NCI-H82 (cell line): ENCODE results near the gene LONRF3.
"Not testable (repeated sequence)": the region's sequence is repeated elsewhere in the genome, so short reads cannot be mapped to it uniquely, and the experiment has no call there.

Experiments
- DNase-seq: peaks from one replicate; lab custom pipeline; 2025; lab: John Stamatoyannopoulos, UW

Gene LONRF3

GRCh38 chrX:118988911-118989310, 14.5 kb downstream of the LONRF3 start:
- no peak for DNase-seq

- no peak for DNase-seq
Observed at GRCh38 chrX:118989886-118990285, 15.5 kb downstream of the LONRF3 start.

- no peak for DNase-seq
Observed at GRCh38 chrX:118990512-118991227, 16.3 kb downstream of the LONRF3 start.

DNA sequence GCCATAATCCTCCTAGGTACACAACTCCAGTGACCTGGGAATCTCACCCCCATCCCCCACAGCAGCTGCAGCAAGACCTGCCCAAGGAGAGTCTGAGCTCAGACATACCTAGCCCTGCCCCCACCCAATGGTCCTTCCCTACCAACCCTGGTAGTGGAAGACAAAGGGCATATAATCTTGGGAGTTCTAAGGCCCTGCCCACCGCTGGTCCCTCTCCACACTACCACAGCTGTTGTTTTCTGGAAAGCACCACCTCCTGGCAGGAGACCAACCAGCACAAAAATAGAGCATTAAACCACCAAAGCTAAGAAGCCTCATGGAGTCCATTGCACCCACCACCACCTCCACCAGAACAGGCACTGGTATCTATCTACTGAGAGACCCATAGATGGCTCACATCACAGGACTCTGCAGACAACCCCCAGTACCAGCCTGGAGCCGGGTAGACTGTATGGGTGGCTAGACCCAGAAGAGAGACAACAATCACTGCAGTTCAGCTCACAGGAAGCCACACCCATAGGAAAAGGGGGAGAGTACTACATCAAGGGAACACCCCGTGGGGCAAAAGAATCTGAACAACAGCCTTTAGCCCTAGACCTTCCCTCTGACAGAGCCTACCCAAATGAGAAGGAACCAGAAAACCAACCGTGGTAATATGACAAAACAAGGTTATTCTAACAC, 18.2 kb downstream of the LONRF3 start:
- DNase-seq = not testable (repeated sequence)

DNA sequence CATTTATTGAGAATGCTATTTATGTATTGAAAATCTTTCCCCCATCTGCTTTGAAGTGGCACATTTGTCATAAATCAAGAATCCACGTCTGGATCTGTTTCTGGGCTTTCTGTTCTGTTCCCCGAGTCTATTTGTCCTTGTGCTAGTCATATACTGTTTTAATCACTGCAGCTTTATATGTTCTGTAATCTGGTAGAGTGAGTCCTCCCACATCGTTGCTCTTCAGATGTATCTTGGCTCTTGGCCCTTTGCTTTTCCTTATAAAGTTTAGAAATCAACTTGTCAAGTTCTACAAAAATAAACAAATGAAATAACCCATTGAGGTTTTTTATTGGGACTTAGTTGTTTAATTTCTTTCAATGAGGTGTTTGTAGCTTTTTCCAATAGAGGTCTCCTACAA, 29.0 kb downstream of the LONRF3 start:
- no peak for DNase-seq

DNA sequence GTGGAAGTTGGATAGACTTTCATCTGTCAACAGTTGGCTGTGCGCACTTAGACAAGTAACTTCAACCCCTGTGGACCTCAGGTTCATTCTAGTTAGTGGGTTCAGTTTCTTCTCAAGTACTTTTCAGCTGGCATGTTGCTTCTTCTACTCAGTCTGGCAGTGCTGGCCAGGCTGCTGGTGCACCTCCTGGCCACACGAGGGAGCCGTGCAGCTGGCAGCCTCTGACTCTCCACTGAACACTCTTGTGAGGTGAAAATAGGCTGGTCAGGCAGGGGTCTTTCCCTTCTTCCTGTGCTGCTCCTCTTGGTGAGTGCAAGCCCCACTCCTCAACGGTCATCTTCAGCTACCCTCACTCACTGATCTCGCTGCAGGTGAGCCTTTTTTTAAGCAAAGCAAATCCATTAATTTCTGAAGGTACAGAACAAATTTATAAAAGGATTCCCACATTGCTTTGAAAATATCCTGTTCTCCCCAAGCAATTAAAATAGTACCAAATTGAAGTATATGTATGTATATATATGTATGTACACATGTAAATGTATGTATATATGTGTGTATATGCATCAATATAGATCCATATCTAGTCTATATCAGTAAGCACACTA, 30.6 kb downstream of the LONRF3 start:
- DNase-seq = peak; percentile 58

DNA sequence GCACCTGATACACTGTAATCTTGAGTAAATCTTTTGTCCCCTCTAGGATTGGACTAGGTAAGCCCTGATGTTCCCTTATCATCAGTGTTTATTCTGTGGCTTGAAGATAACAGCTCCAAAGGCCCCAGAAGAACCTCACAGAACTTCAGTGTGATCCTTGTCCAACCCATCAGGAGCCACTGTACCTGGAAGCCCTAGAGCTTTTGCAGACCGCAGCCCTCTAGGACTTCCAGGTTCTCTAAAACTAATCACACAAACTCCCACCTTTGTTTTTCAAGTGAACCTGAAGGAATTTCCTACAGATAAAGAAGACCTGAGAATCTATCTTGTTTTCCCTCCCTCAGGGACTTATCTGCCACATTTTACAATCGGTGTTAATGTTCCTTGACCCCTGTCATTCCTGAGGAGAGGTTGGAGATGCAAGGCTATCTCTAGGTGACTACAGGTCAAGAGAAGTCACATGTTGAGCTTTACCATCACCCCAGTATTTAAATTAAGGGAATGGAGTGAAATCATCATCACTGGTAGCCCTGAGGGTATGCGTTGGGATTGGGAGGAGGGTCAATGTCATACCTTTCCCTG, 32.9 kb downstream of the LONRF3 start:
- no peak for DNase-seq

- peak; percentile 20 for DNase-seq
Observed at GRCh38 chrX:119008110-119008744, 33.8 kb downstream of the LONRF3 start.

GRCh38 chrX:119009071-119009470, 34.7 kb downstream of the LONRF3 start:
- DNase-seq = no peak

GRCh38 chrX:119010491-119010890, 36.1 kb downstream of the LONRF3 start:
- no peak for DNase-seq

- DNase-seq = no peak
Observed at GRCh38 chrX:119013164-119013563, 38.7 kb downstream of the LONRF3 start.

DNA sequence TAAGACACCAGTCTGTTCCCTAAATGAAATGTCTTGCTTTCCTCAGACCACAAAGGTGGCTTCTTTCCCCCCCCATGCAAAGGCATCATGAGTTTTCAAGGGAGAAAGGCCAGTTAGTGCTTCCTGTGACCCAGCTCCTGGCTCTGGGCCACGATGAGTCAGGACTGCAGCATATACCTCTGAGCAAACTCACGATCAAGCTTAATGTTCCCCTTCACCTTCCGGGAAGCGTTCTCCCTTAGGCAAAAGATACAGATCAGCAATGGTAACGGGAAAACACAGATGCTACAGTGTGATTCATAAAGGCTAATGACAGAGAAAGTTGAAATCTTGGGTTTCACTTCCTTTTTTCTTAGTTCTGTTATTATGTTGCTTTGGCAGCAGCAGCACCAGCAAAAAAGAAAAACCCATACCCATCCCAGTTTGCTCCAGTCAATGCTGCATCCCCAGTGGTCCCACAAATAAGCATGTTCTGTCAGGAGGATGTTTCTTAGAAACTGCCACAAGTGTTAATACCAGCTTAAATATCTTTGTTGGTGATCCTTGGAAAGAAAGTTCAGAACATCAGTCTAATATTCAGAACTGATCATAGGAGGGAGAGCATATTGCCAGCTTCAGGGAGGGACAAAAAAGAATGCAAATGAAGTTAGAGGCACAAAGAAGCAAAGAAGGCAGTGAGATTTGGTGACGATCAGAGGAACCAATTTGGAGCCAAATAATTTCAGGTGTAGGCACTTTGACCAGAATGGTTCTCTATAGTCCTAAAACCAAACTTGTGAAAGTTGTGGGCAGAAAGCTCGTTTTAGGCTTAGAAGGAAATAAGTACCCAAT, 41.2 kb downstream of the LONRF3 start:
- no peak for DNase-seq

GRCh38 chrX:119017077-119017476, 42.7 kb downstream of the LONRF3 start:
- no peak for DNase-seq

DNA sequence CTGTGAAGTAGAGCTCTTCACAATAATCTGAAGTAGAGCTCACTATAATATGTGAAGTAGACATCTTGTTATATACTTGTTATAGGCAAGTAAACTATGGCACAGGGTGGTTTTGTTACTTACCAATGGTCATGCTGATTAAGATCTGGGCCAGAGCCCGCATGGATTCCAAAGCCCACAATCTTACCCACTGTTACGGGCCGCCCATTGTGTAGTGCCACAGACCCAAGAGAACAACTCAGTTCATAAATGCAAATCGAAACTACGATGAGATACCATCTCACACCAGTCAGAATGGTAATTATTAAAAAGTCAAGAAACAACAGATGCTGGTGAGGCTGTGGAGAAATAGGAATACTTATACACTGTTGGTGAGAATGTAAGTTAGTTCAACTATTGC, 51.5 kb downstream of the LONRF3 start:
- DNase-seq = no peak

GRCh38 chrX:119026344-119026743, 51.9 kb downstream of the LONRF3 start:
- DNase-seq = not testable (repeated sequence)

DNA sequence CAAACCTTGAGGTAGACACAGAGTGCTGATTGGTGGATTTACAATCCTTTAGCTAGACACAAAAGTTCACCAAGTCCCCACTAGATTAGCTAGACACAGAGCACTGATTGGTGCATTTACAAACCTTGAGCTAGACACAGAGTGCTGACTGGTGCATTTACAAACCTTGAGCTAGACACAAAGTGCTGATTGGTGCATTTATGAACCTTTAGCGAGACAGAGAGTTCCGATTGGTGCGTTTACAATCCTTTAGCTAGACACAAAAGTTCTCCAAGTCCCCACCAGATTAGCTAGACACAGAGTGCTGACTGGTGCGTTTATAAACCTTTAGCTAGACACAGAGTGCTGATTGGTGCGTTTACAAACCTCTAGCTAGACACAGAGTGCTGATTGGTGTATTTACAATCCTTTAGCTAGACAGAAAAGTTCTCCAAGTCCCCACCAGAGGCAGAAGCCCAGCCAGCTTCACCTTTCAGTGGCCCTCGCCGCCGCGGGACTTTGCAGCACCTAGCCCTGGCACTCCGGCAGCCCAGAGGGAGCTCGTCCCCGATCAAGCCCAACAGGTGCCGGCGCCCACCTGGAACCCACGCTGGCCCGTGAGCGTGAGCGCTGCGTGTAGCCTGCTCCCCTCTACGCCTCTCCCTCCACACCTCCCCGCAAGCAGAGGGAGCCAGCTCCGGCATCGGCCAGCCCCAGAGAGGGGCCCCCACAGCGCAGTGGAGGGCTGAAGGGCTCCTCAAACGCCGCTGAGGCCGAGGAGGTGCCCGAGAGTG, 53.7 kb downstream of the LONRF3 start:
- DNase-seq = not testable (repeated sequence)

- no peak for DNase-seq
Observed at GRCh38 chrX:119028733-119029330, 54.4 kb downstream of the LONRF3 start.

DNA sequence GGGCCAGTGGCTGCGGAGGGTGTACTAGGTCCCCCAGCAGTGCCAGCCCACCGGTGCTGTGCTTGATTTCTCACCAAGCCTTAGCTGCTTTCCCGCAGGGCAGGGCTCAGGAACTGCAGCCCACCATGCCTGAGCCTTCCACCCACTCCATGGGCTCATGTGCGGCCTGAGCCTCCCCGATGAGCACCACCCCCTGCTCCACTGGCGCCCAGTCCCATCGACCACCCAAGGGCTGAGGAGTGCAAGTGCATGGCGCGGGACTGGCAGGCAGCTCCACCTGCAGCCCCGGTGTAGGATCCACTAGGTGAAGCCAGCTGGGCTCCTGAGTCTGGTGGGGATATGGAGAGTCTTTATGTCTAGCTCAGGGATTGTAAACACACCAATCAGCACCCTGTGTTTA, 55.2 kb downstream of the LONRF3 start:
- not testable (repeated sequence) for DNase-seq

DNA sequence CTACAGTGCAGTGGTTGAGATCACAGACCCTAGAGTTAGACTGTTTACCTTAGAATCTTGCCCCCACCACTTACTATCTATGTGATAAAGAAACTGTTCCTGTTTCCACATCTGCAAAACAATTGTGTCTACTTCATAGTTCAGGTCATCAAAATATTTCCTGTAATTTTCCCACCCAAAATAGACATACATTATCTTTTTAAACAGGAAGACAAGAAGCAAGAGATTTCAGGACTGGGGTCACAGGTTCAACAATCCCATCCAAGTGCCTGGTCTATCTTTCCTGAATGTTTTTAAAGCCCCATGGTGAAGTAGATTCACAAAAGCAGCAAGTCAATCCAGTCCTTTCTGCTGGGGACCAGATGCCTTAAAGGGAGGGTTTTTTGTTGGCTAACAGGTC, 56.6 kb downstream of the LONRF3 start:
- no peak for DNase-seq
